Skeletal muscle tissue (tissue), 4 donors: Measurements from ENCODE around the gene ZNF20. TPM values are rescaled to one million over a fixed set of nuclear protein-coding genes. Genes with fewer than 3 reads are reported as not detected.
"Not testable (repeated sequence)": the region's sequence is repeated elsewhere in the genome, so short reads cannot be mapped to it uniquely, and the experiment has no call there.

Experiments
- H3K27ac ChIP-seq: one replicate; pipeline ENCODE4 v1.7.0; 2013; ENCODE audit warnings: mild to moderate bottlenecking, low read depth, low read length, inconsistent platforms
- H3K27me3 ChIP-seq, 3 donors: one replicate each; pipeline ENCODE4 v1.7.0; 2013; ENCODE audit warnings: low read length in 3 of 3; ENCODE audit not compliant: control insufficient read depth in 3 of 3, insufficient read depth in 3 of 3
- H3K36me3 ChIP-seq, 3 donors: one replicate each; pipeline ENCODE4 v1.7.0; 2013; ENCODE audit warnings: low read length in 3 of 3; ENCODE audit not compliant: control insufficient read depth in 3 of 3, insufficient read depth in 3 of 3
- H3K4me1 ChIP-seq, 3 donors: one replicate each; pipeline ENCODE4 v1.7.0; 2013; ENCODE audit warnings: low read length in 3 of 3, mild to moderate bottlenecking in 3 of 3; ENCODE audit not compliant: control insufficient read depth in 3 of 3, insufficient read depth in 3 of 3
- H3K4me3 ChIP-seq, 3 donors: one replicate each; pipeline ENCODE4 v1.7.0; 2013; ENCODE audit warnings: low read length in 3 of 3
- H3K9ac ChIP-seq, 3 donors: one replicate each; pipeline ENCODE4 v1.7.0; 2013; ENCODE audit warnings: low read length in 3 of 3, mild to moderate bottlenecking in 3 of 3, moderate library complexity in 2 of 3, low read depth in 1 of 3
- H3K9me3 ChIP-seq, 3 donors: one replicate each; pipeline ENCODE4 v1.7.0; 2013; ENCODE audit warnings: low read length in 3 of 3; ENCODE audit not compliant: control insufficient read depth in 3 of 3
- total RNA-seq: library from RNA; depleted of rRNA; stranded (reverse); fragments of >200 nt; gene quantifications from one replicate; pipeline ENCODE4 v1.2.3, GENCODE V29; 2014
- donor health status: Osteomylitis.

The ZNF20 gene
- total RNA-seq, 1 donor from 2014 or later: 2.1 TPM

- Histone ChIP-seq H3K4me1 (no peaks in the 10 kb centered on the region), H3K4me3 (no peak overlapping the region), H3K9ac (no peak overlapping the region), H3K27ac (no peak overlapping the region), H3K9me3 (peaks cover 2 to 15% (median 4%) of the 10 kb centered on the region in 3 donors), H3K36me3 (peaks cover 8 to 23% (median 12%) of the 10 kb centered on the region in 3 donors), H3K27me3 (no peaks in the 10 kb centered on the region)
Measured at GRCh38 chr19:12113121-12113520, 27.0 kb downstream of the ZNF20 start.

GRCh38 chr19:12112701-12113100, 27.4 kb downstream of the ZNF20 start:
- Histone ChIP-seq H3K9ac (no peak overlapping the region), H3K4me1 (no peaks in the 10 kb centered on the region)

GRCh38 chr19:12111943-12112637, 28.1 kb downstream of the ZNF20 start:
- H3K36me3 ChIP-seq: peaks cover 8 to 23% (median 12%) of the 10 kb centered on the region in 3 donors
- H3K9ac ChIP-seq: no peak overlapping the region
- H3K4me1 ChIP-seq: no peaks in the 10 kb centered on the region
- H3K27me3 ChIP-seq: no peaks in the 10 kb centered on the region
- H3K4me3 ChIP-seq: no peak overlapping the region
- H3K27ac ChIP-seq: no peak overlapping the region
- peaks cover 2 to 15% (median 4%) of the 10 kb centered on the region in 3 donors for H3K9me3 ChIP-seq

More at GRCh38 chr19:12112701-12113100, 27.4 kb downstream of the ZNF20 start:
- Histone ChIP-seq H3K9me3 (peaks cover 2 to 15% (median 4%) of the 10 kb centered on the region in 3 donors), H3K4me3 (no peak overlapping the region), H3K27ac (no peak overlapping the region), H3K27me3 (no peaks in the 10 kb centered on the region), H3K36me3 (peaks cover 8 to 23% (median 12%) of the 10 kb centered on the region in 3 donors)

GRCh38 chr19:12111176-12111575, 29.0 kb downstream of the ZNF20 start:
- no peaks in the 10 kb centered on the region for H3K4me1 ChIP-seq
- no peak overlapping the region for H3K27ac ChIP-seq
- no peak overlapping the region for H3K9ac ChIP-seq
- H3K9me3 ChIP-seq: peaks cover 2 to 15% (median 4%) of the 10 kb centered on the region in 3 donors
- H3K27me3 ChIP-seq: no peaks in the 10 kb centered on the region
- peak overlapping the region in 1 of 3 donors; percentile 30 for H3K4me3 ChIP-seq
- peaks cover 8 to 26% (median 12%) of the 10 kb centered on the region in 3 donors for H3K36me3 ChIP-seq

GRCh38 chr19:12103909-12104308, 36.2 kb downstream of the ZNF20 start:
- not testable (repeated sequence) for H3K9me3 ChIP-seq, H3K36me3 ChIP-seq, H3K9ac ChIP-seq, H3K4me1 ChIP-seq, H3K27ac ChIP-seq, H3K4me3 ChIP-seq, H3K27me3 ChIP-seq

- Histone ChIP-seq H3K4me1 (no peaks in the 10 kb centered on the region), H3K9ac (no peak overlapping the region), H3K9me3 (no peaks in the 10 kb centered on the region), H3K27ac (no peak overlapping the region), H3K4me3 (no peak overlapping the region), H3K36me3 (peaks cover 0 to 2% (median 0%) of the 10 kb centered on the region in 3 donors), H3K27me3 (no peaks in the 10 kb centered on the region)
Measured at GRCh38 chr19:12098040-12098439, 42.1 kb downstream of the ZNF20 start.

GRCh38 chr19:12095111-12095790, 44.9 kb downstream of the ZNF20 start:
- Histone ChIP-seq H3K4me1 (peaks cover 0 to 6% (median 0%) of the 10 kb centered on the region in 3 donors), H3K27ac (no peak overlapping the region), H3K9ac (no peak overlapping the region), H3K27me3 (no peaks in the 10 kb centered on the region), H3K4me3 (no peak overlapping the region), H3K36me3 (peaks cover 0 to 5% (median 2%) of the 10 kb centered on the region in 3 donors), H3K9me3 (no peaks in the 10 kb centered on the region)

- H3K9ac ChIP-seq: no peak overlapping the region
- no peak overlapping the region for H3K4me3 ChIP-seq
- H3K9me3 ChIP-seq: no peaks in the 10 kb centered on the region
- no peaks in the 10 kb centered on the region for H3K27me3 ChIP-seq
- peaks cover 0 to 6% (median 0%) of the 10 kb centered on the region in 3 donors for H3K4me1 ChIP-seq
- peaks cover 0 to 5% (median 2%) of the 10 kb centered on the region in 3 donors for H3K36me3 ChIP-seq
- H3K27ac ChIP-seq: no peak overlapping the region
Measured at GRCh38 chr19:12093777-12094176, 46.4 kb downstream of the ZNF20 start.

- Histone ChIP-seq H3K4me3 (peak overlapping the region in 1 of 3 donors; percentile 80), H3K27ac (no peak overlapping the region), H3K9me3 (no peaks in the 10 kb centered on the region), H3K27me3 (no peaks in the 10 kb centered on the region), H3K4me1 (peaks cover 0 to 6% (median 0%) of the 10 kb centered on the region in 3 donors), H3K36me3 (peaks cover 0 to 3% (median 2%) of the 10 kb centered on the region in 3 donors), H3K9ac (no peak overlapping the region)
Measured at GRCh38 chr19:12092956-12093355, 47.2 kb downstream of the ZNF20 start.
